H9 (cell line): Measurements from ENCODE around the gene DSG2. TPM values are rescaled to one million over a fixed set of nuclear protein-coding genes. Genes with fewer than 3 reads are reported as not detected.

ENCODE experiments used
- DNase-seq: peaks from one replicate; pipeline ENCODE4 v3.0.0-alpha.2; 2017
- H2AFZ ChIP-seq: one replicate; pipeline ENCODE4 v1.6.1; 2013; ENCODE audit warnings: mild to moderate bottlenecking, low read length, control low read depth, moderate library complexity
- H2AK5ac ChIP-seq: 2 replicates; pipeline ENCODE4 v1.6.1; 2013; ENCODE audit warnings: low read length, control low read depth, mixed read lengths; ENCODE audit not compliant: insufficient read length
- H2BK120ac ChIP-seq: one replicate; pipeline ENCODE4 v1.6.1; 2013; ENCODE audit warnings: low read depth, mild to moderate bottlenecking, low read length, control low read depth, inconsistent platforms; ENCODE audit not compliant: poor library complexity, severe bottlenecking
- H2BK12ac ChIP-seq: 2 replicates; pipeline ENCODE4 v1.6.1; 2013; ENCODE audit warnings: low read length, control low read depth, mixed read lengths, low read depth; ENCODE audit not compliant: insufficient read length
- H2BK15ac ChIP-seq: 2 replicates; pipeline ENCODE4 v1.6.1; 2013; ENCODE audit warnings: low read depth, low read length, control low read depth
- H2BK20ac ChIP-seq: one replicate; pipeline ENCODE4 v1.6.1; 2013; ENCODE audit warnings: low read depth, mild to moderate bottlenecking, low read length, control low read depth, inconsistent platforms; ENCODE audit not compliant: poor library complexity, severe bottlenecking
- H2BK5ac ChIP-seq: 2 replicates; pipeline ENCODE4 v1.6.1; 2013; ENCODE audit warnings: low read length, control low read depth, mixed read lengths; ENCODE audit not compliant: insufficient read length
- H3K14ac ChIP-seq: 2 replicates; pipeline ENCODE4 v1.6.1; 2013; ENCODE audit warnings: low read length, control low read depth; ENCODE audit not compliant: insufficient read depth
- H3K18ac ChIP-seq: 2 replicates; pipeline ENCODE4 v1.6.1; 2013; ENCODE audit warnings: low read depth, mild to moderate bottlenecking, mixed read lengths, low read length, control low read depth; ENCODE audit not compliant: insufficient read length
- H3K23ac ChIP-seq: 2 replicates; pipeline ENCODE4 v1.6.1; 2013; ENCODE audit warnings: low read length, control low read depth, mixed read lengths, low read depth; ENCODE audit not compliant: insufficient read length
- H3K23me2 ChIP-seq: 2 replicates; pipeline ENCODE4 v1.6.1; 2013; ENCODE audit warnings: low read depth, mild to moderate bottlenecking, mixed read lengths, low read length, control low read depth; ENCODE audit not compliant: insufficient read length, poor library complexity, severe bottlenecking
- H3K27ac ChIP-seq: 2 replicates; pipeline ENCODE4 v1.5.1; 2013; ENCODE audit warnings: low read length, control low read depth, mixed read lengths, low read depth; ENCODE audit not compliant: insufficient read length
- H3K27me3 ChIP-seq: 2 replicates; pipeline ENCODE4 v1.6.1; 2013; ENCODE audit warnings: low read length, control low read depth, inconsistent platforms; ENCODE audit not compliant: insufficient read depth
- H3K4ac ChIP-seq: 2 replicates; pipeline ENCODE4 v1.6.1; 2013; ENCODE audit warnings: low read depth, mild to moderate bottlenecking, control low read depth, inconsistent platforms, low read length, moderate library complexity
- H3K4me1 ChIP-seq: 2 replicates; pipeline ENCODE4 v1.6.1; 2013; ENCODE audit warnings: low read length, control low read depth, inconsistent platforms; ENCODE audit not compliant: insufficient read depth
- H3K4me2 ChIP-seq: 2 replicates; pipeline ENCODE4 v1.6.1; 2013; ENCODE audit warnings: low read length, control low read depth, mixed read lengths; ENCODE audit not compliant: insufficient read length, insufficient read depth
- H3K56ac ChIP-seq: 2 replicates; pipeline ENCODE4 v1.6.1; 2013; ENCODE audit warnings: low read depth, mild to moderate bottlenecking, mixed read lengths, low read length, control low read depth; ENCODE audit not compliant: insufficient read length
- H3K79me1 ChIP-seq: 2 replicates; pipeline ENCODE4 v1.6.1; 2013; ENCODE audit warnings: low read depth, mild to moderate bottlenecking, moderate library complexity, low read length, control low read depth, inconsistent platforms; ENCODE audit not compliant: insufficient read depth, poor library complexity, severe bottlenecking
- H3K79me2 ChIP-seq: 2 replicates; pipeline ENCODE4 v1.6.1; 2013; ENCODE audit warnings: low read length, control low read depth, inconsistent platforms; ENCODE audit not compliant: insufficient read depth
- H3K9ac ChIP-seq: 2 replicates; pipeline ENCODE4 v1.6.1; 2013; ENCODE audit warnings: low read length, control low read depth, mixed read lengths; ENCODE audit not compliant: insufficient read length; ENCODE audit errors: extremely low read depth
- H3K9me3 ChIP-seq: one replicate; pipeline ENCODE4 v1.6.1; 2013; ENCODE audit warnings: low read depth, low read length, inconsistent platforms; ENCODE audit not compliant: control insufficient read depth
- H3T11ph ChIP-seq: one replicate; pipeline ENCODE4 v1.6.1; 2013; ENCODE audit warnings: mild to moderate bottlenecking, low read length, control low read depth, inconsistent platforms
- H4K20me1 ChIP-seq: one replicate; pipeline ENCODE4 v1.6.1; 2013; ENCODE audit not compliant: control insufficient read depth, insufficient read length, insufficient read depth
- H4K5ac ChIP-seq: 2 replicates; pipeline ENCODE4 v1.6.1; 2013; ENCODE audit warnings: low read depth, mild to moderate bottlenecking, mixed read lengths, low read length, control low read depth; ENCODE audit not compliant: insufficient read length
- H4K8ac ChIP-seq: replicated peaks from 2 replicates; pipeline ENCODE4 v1.6.1; 2013; ENCODE audit warnings: low read length, control low read depth, mixed read lengths, low read depth; ENCODE audit not compliant: insufficient read length
- H4K91ac ChIP-seq: 2 replicates; pipeline ENCODE4 v1.6.1; 2013; ENCODE audit warnings: low read depth, mild to moderate bottlenecking, moderate library complexity, mixed read lengths, low read length, control low read depth; ENCODE audit not compliant: insufficient read length
- H3K27ac Mint-ChIP-seq, 3 experiments: 2 replicates in 2 of 3; 3 replicates in 1 of 3; pipeline ENCODE4 v1.8.0; 2020 to 2021; ENCODE audit warnings: mixed read lengths in 3 of 3, mild to moderate bottlenecking in 1 of 3, moderate library complexity in 1 of 3
- H3K27me3 Mint-ChIP-seq: 2 replicates; pipeline ENCODE4 v1.8.0; 2021; ENCODE audit warnings: low read depth, mild to moderate bottlenecking, moderate library complexity, mixed read lengths
- H3K36me3 Mint-ChIP-seq, 3 experiments: 2 replicates in 2 of 3; 3 replicates in 1 of 3; pipeline ENCODE4 v1.8.0; 2020 to 2021; ENCODE audit warnings: low read depth in 3 of 3, mixed read lengths in 3 of 3; ENCODE audit not compliant: insufficient read depth in 1 of 3
- H3K4me1 Mint-ChIP-seq, 2 experiments: 2 replicates each; pipeline ENCODE4 v1.8.0; 2020; ENCODE audit warnings: mixed read lengths in 2 of 2
- H3K4me3 Mint-ChIP-seq, 2 experiments: 2 replicates in 1 of 2; 3 replicates in 1 of 2; pipeline ENCODE4 v1.8.0; 2020 to 2021; ENCODE audit warnings: mild to moderate bottlenecking in 2 of 2, mixed read lengths in 2 of 2, moderate library complexity in 1 of 2
- H3K9me3 Mint-ChIP-seq, 2 experiments: 2 replicates in 1 of 2; 3 replicates in 1 of 2; pipeline ENCODE4 v1.8.0; 2020; ENCODE audit warnings: mild to moderate bottlenecking in 2 of 2, mixed read lengths in 2 of 2, moderate library complexity in 1 of 2
- WGBS: extraction: QIAGEN DNeasy Blood & Tissue Kit; methylation state at CpG from one replicate; pipeline ENCODE4 v1.1.7; 2013; ENCODE audit warnings: missing lambda C conversion rate, low lambda C conversion rate, mixed read lengths; ENCODE audit not compliant: insufficient read length; ENCODE audit errors: extremely low coverage; 5-methylcytosine and 5-hydroxymethylcytosine counted together
- total RNA-seq: library from RNA; stranded (reverse); gene quantifications from 2 replicates; pipeline ENCODE4 v1.2.1, GENCODE V29; 2021
- TF ChIP-seq, protein P1 (sequence below): fragments of 200-600 bp; sonication (generic); conservative IDR thresholded peaks from 3 replicates; pipeline ENCODE4 v1.8.0; 2021; ENCODE audit warnings: antibody characterized with exemption, mild to moderate bottlenecking

DSG2 gene
- total RNA-seq, 1 experiment from 2014 or later = 107 TPM

DNA sequence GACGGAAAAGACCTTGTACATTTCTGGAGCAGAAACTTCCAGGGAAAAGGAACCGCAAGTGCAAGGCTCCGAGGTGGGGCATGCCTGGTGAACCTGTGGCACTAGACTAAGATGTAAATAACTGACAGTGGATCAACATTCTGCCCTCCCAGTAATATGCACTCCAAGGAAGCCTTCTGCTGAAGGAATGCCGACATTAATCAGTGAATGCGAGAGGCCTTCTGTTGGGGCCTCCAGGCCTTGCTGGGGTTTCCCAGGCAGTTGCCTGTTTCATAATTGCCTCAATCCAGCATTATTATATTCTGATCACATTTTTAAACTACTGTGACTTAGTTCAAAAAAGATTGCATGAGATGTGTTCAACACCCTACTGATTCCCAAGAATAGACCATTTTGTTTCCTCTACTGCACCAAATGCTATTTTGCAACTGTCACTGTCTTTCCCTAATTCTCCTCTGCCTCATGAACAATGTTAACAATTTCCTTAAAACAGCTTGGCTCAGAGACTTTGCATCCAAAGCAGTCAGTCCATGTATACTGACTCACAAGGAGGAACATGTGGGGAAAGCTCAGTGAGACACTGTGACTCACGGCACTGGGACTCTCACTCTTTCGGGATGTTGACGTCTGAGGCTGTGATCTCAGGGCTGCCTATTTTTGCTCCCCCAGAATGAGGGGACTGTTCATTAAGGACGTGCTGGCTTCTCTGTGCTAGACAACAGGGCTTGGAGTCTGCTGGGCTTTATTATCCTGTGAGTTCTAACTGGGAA is 10.5 kb upstream of the DSG2 start:
- WGBS = no CpG with 5 or more reads among the region's 9 CpGs

More for the DNA sequence above, 10.5 kb upstream of the DSG2 start:
- Histone ChIP-seq H3K9ac (no peak overlapping the region), H3K4ac (no peak overlapping the region), H3K23ac (no peak overlapping the region), H2BK12ac (no peak overlapping the region), H2BK120ac (no peak overlapping the region), H2AK5ac (no peak overlapping the region), H3K27ac (no peak overlapping the region), H4K5ac (no peak overlapping the region), H3K9me3 (no peaks in the 10 kb centered on the region), H2BK5ac (no peak overlapping the region), H4K91ac (no peak overlapping the region), H2BK15ac (no peak overlapping the region), H3K23me2 (no peaks in the 10 kb centered on the region), H3K56ac (no peak overlapping the region), H2AFZ (no peak overlapping the region), H3K79me2 (no peaks in the 10 kb centered on the region), H4K8ac (no peak overlapping the region), H2BK20ac (no peak overlapping the region), H3K18ac (no peak overlapping the region), H3K79me1 (no peaks in the 10 kb centered on the region), H3T11ph (no peak overlapping the region), H3K14ac (no peak overlapping the region), H3K4me1 (no peaks in the 10 kb centered on the region), H4K20me1 (no peaks in the 10 kb centered on the region), H3K27me3 (no peaks in the 10 kb centered on the region), H3K4me2 (no peak overlapping the region)
- H3K4me3 Mint-ChIP-seq = no peak overlapping the region
- H3K4me1 Mint-ChIP-seq = peaks cover 0 to 7% of the 10 kb centered on the region in 2 experiments; a peak in 3 of 4 replicates
- TF ChIP-seq, protein P1, sequence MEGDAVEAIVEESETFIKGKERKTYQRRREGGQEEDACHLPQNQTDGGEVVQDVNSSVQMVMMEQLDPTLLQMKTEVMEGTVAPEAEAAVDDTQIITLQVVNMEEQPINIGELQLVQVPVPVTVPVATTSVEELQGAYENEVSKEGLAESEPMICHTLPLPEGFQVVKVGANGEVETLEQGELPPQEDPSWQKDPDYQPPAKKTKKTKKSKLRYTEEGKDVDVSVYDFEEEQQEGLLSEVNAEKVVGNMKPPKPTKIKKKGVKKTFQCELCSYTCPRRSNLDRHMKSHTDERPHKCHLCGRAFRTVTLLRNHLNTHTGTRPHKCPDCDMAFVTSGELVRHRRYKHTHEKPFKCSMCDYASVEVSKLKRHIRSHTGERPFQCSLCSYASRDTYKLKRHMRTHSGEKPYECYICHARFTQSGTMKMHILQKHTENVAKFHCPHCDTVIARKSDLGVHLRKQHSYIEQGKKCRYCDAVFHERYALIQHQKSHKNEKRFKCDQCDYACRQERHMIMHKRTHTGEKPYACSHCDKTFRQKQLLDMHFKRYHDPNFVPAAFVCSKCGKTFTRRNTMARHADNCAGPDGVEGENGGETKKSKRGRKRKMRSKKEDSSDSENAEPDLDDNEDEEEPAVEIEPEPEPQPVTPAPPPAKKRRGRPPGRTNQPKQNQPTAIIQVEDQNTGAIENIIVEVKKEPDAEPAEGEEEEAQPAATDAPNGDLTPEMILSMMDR = no peak
- DNase-seq = no peak
- H3K9me3 Mint-ChIP-seq = no peaks in the 10 kb centered on the region
- no peak overlapping the region for H3K27ac Mint-ChIP-seq
- no peaks in the 10 kb centered on the region for H3K36me3 Mint-ChIP-seq
- no peaks in the 10 kb centered on the region for H3K27me3 Mint-ChIP-seq
